Activated naive CD4-positive, alpha-beta T cell treated with anti-CD3 and anti-CD28 coated beads, Interleukin-2, amount 10 ng/mL, durations not matched to agents 7 days and 5 days (primary cell): ENCODE measurements around the gene HEMK1.

Source experiments
- CTCF ChIA-PET: fragments of 350-600 bp; sonication (Branson Sonifier 250); formaldehyde crosslinking; loops from one replicate; lab custom pipeline; 2021; ENCODE audit warnings: antibody characterized with exemption; lab: Charles Lee
- DNase-seq: peaks from one replicate; pipeline ENCODE4 v3.0.0-alpha.2; 2020
- H3K27ac Mint-ChIP-seq: one replicate; pipeline ENCODE4 v1.8.0; 2021; ENCODE audit warnings: mild to moderate bottlenecking, moderate library complexity, mixed read lengths
- H3K27me3 Mint-ChIP-seq: one replicate; pipeline ENCODE4 v1.8.0; 2021; ENCODE audit warnings: mild to moderate bottlenecking, mixed read lengths
- H3K36me3 Mint-ChIP-seq: one replicate; pipeline ENCODE4 v1.8.0; 2021; ENCODE audit warnings: mixed read lengths
- H3K4me1 Mint-ChIP-seq: one replicate; pipeline ENCODE4 v1.8.0; 2021; ENCODE audit warnings: mixed read lengths
- H3K4me3 Mint-ChIP-seq: one replicate; pipeline ENCODE4 v1.8.0; 2021; ENCODE audit warnings: mild to moderate bottlenecking, moderate library complexity, mixed read lengths
- H3K9me3 Mint-ChIP-seq: one replicate; pipeline ENCODE4 v1.8.0; 2021; ENCODE audit warnings: mixed read lengths

HEMK1 gene

GRCh38 chr3:50604110-50604621, 34.8 kb downstream of the HEMK1 start:
- Mint-ChIP-seq H3K36me3 (peaks cover 89% of the 10 kb centered on the region), H3K4me3 (peak overlapping the region; percentile 98), H3K9me3 (no peaks in the 10 kb centered on the region), H3K27ac (peak overlapping the region; percentile 99), H3K4me1 (peaks cover 70% of the 10 kb centered on the region), H3K27me3 (peaks cover 13% of the 10 kb centered on the region)
- CTCF ChIA-PET, result interaction anchor here (5.0 to 25.1 kb wide), 3 partner anchors 8 to 30 kb away, joined by 34 to 753 read pairs (median 257); partner anchors contain the start of genes C3orf18, CISH and HEMK1
- DNase-seq, result peak; percentile 23

- CTCF ChIA-PET, result interaction anchor here (0.9 to 25.1 kb wide), 4 partner anchors 7 to 31 kb away, joined by 3 to 753 read pairs (median 146); partner anchors contain the start of genes C3orf18, CISH and HEMK1
- Mint-ChIP-seq H3K4me1 (peaks cover 63% of the 10 kb centered on the region), H3K9me3 (no peaks in the 10 kb centered on the region), H3K36me3 (peaks cover 89% of the 10 kb centered on the region), H3K27me3 (peaks cover 13% of the 10 kb centered on the region), H3K27ac (peak overlapping the region; percentile 99), H3K4me3 (peak overlapping the region; percentile 98)
- DNase-seq, result peak; percentile 34
Observed at GRCh38 chr3:50604628-50605588, 35.6 kb downstream of the HEMK1 start.

- peaks cover 53% of the 10 kb centered on the region for H3K4me1 Mint-ChIP-seq
- peak; percentile 36 for DNase-seq
- peaks cover 93% of the 10 kb centered on the region for H3K36me3 Mint-ChIP-seq
- peaks cover 16% of the 10 kb centered on the region for H3K27me3 Mint-ChIP-seq
- CTCF ChIA-PET, result interaction anchor here (17.5 to 25.1 kb wide), 2 partner anchors 16 to 32 kb away, joined by 257 to 753 read pairs; partner anchors contain the start of genes C3orf18 and HEMK1
- H3K4me3 Mint-ChIP-seq, result peak overlapping the region; percentile 98
- H3K27ac Mint-ChIP-seq, result peak overlapping the region; percentile 99
- H3K9me3 Mint-ChIP-seq, result no peaks in the 10 kb centered on the region
Observed at GRCh38 chr3:50605901-50606326, 36.6 kb downstream of the HEMK1 start.

- CTCF ChIA-PET, result interaction anchor here (17.5 to 25.1 kb wide), 2 partner anchors 17 to 33 kb away, joined by 257 to 753 read pairs; partner anchors contain the start of genes C3orf18 and HEMK1
- peak; percentile 68 for DNase-seq
Observed at GRCh38 chr3:50606596-50606995, 37.3 kb downstream of the HEMK1 start.

GRCh38 chr3:50607271-50608091, 38.2 kb downstream of the HEMK1 start:
- H3K36me3 Mint-ChIP-seq, result peaks cover 96% of the 10 kb centered on the region
- CTCF ChIA-PET, result interaction anchor here (17.5 to 25.1 kb wide), 2 partner anchors 17 to 34 kb away, joined by 257 to 753 read pairs; partner anchors contain the start of genes C3orf18 and HEMK1
- peak overlapping the region; percentile 99 for H3K27ac Mint-ChIP-seq
- H3K9me3 Mint-ChIP-seq, result no peaks in the 10 kb centered on the region
- peak; percentile 66 for DNase-seq
- H3K4me1 Mint-ChIP-seq, result peaks cover 39% of the 10 kb centered on the region
- H3K4me3 Mint-ChIP-seq, result peak overlapping the region; percentile 98
- H3K27me3 Mint-ChIP-seq, result peaks cover 19% of the 10 kb centered on the region

More at GRCh38 chr3:50606596-50606995, 37.3 kb downstream of the HEMK1 start:
- H3K4me3 Mint-ChIP-seq, result peak overlapping the region; percentile 98
- no peaks in the 10 kb centered on the region for H3K9me3 Mint-ChIP-seq
- H3K36me3 Mint-ChIP-seq, result peaks cover 97% of the 10 kb centered on the region
- peak overlapping the region; percentile 99 for H3K27ac Mint-ChIP-seq
- peaks cover 15% of the 10 kb centered on the region for H3K27me3 Mint-ChIP-seq
- peaks cover 46% of the 10 kb centered on the region for H3K4me1 Mint-ChIP-seq

DNA sequence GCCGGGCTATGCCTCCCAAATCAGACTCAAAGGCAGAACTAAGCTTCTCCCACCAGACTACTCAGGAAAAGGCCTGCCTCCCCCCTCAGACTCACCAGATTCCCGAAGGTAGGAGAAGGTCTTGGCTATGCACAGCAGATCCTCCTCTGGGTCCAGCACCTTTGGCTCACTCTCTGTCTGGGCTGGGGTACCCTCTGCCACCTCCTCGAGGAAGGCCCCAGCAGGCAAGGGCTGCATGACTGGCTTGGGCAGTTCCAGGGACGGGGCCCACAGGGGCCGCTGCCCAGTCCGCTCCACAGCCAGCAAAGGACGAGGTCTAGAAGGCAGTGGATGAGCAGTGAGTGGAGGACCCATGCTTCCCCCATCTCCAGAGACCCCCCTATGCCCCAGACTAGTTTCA, 39.0 kb downstream of the HEMK1 start:
- peaks cover 31% of the 10 kb centered on the region for H3K4me1 Mint-ChIP-seq
- peak overlapping the region; percentile 99 for H3K27ac Mint-ChIP-seq
- CTCF ChIA-PET, result interaction anchor here (17.5 to 25.1 kb wide), 2 partner anchors 18 to 34 kb away, joined by 257 to 753 read pairs; partner anchors contain the start of genes C3orf18 and HEMK1

GRCh38 chr3:50609071-50609762, 39.9 kb downstream of the HEMK1 start:
- H3K4me1 Mint-ChIP-seq, result peaks cover 30% of the 10 kb centered on the region
- CTCF ChIA-PET, result interaction anchor here (1.2 to 25.1 kb wide), 6 partner anchors 7 to 63 kb away, joined by 3 to 753 read pairs (median 19); partner anchors contain the start of genes C3orf18 and HEMK1
- peaks cover 19% of the 10 kb centered on the region for H3K27me3 Mint-ChIP-seq
- H3K27ac Mint-ChIP-seq, result peak overlapping the region; percentile 99
- peak; percentile 34 for DNase-seq
- H3K9me3 Mint-ChIP-seq, result no peaks in the 10 kb centered on the region
- H3K36me3 Mint-ChIP-seq, result peaks cover 90% of the 10 kb centered on the region
- H3K4me3 Mint-ChIP-seq, result peak overlapping the region; percentile 98

More for the DNA sequence above, 39.0 kb downstream of the HEMK1 start:
- peak; percentile 26 for DNase-seq
- H3K27me3 Mint-ChIP-seq, result peaks cover 19% of the 10 kb centered on the region
- no peaks in the 10 kb centered on the region for H3K9me3 Mint-ChIP-seq
- peaks cover 92% of the 10 kb centered on the region for H3K36me3 Mint-ChIP-seq
- H3K4me3 Mint-ChIP-seq, result peak overlapping the region; percentile 98

DNA sequence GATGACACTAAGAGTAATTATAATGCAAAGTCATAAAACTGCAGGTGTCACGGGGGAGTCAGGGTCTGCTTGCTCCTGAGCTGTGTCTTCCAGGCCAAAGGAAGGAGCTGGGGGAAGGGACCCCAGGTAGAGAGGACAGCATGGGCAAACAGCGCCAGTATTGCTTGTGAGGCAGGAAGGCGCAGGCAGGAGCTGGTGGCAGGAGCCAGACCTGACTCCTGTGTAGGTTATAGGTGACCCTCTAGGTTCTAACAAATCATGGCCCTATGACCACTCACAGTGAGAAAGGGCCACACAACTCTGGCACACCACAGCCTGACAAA, 40.4 kb downstream of the HEMK1 start:
- H3K27ac Mint-ChIP-seq, result peak overlapping the region; percentile 99
- peaks cover 88% of the 10 kb centered on the region for H3K36me3 Mint-ChIP-seq
- CTCF ChIA-PET, result interaction anchor here (1.2 to 25.1 kb wide), 6 partner anchors 8 to 63 kb away, joined by 3 to 753 read pairs (median 19); partner anchors contain the start of genes C3orf18 and HEMK1
- H3K4me1 Mint-ChIP-seq, result peaks cover 30% of the 10 kb centered on the region
- peaks cover 19% of the 10 kb centered on the region for H3K27me3 Mint-ChIP-seq
- H3K9me3 Mint-ChIP-seq, result no peaks in the 10 kb centered on the region
- peak overlapping the region; percentile 98 for H3K4me3 Mint-ChIP-seq
- DNase-seq, result peak; percentile 58

- Mint-ChIP-seq H3K9me3 (no peaks in the 10 kb centered on the region), H3K27me3 (peaks cover 19% of the 10 kb centered on the region), H3K36me3 (peaks cover 83% of the 10 kb centered on the region), H3K4me3 (peak overlapping the region; percentile 98), H3K27ac (peak overlapping the region; percentile 99), H3K4me1 (peaks cover 29% of the 10 kb centered on the region)
- peak; percentile 77 for DNase-seq
- CTCF ChIA-PET, result interaction anchor here (0.7 to 25.1 kb wide), 6 partner anchors 8 to 62 kb away, joined by 3 to 753 read pairs (median 18); partner anchors contain the start of genes C3orf18 and HEMK1
Observed at GRCh38 chr3:50610181-50610971, 41.1 kb downstream of the HEMK1 start.

GRCh38 chr3:50610992-50611463, 41.7 kb downstream of the HEMK1 start:
- Mint-ChIP-seq H3K4me1 (peaks cover 29% of the 10 kb centered on the region), H3K27me3 (peaks cover 19% of the 10 kb centered on the region), H3K4me3 (peak overlapping the region; percentile 98), H3K9me3 (no peaks in the 10 kb centered on the region), H3K36me3 (peaks cover 78% of the 10 kb centered on the region), H3K27ac (peak overlapping the region; percentile 99)
- no peak for DNase-seq
- CTCF ChIA-PET, result interaction anchor here (0.7 to 25.1 kb wide), 7 partner anchors 8 to 66 kb away, joined by 3 to 753 read pairs (median 3); partner anchors contain the start of genes C3orf18 and HEMK1

GRCh38 chr3:50611464-50612233, 42.3 kb downstream of the HEMK1 start, which contains the start of gene CISH:
Gene CISH, minus strand, starts transcription at chr3:50611774. Its CDS starts 124 bp downstream, at chr3:50611650.
- H3K4me3 Mint-ChIP-seq, result peak within 1 kb of the TSS; percentile 98
- H3K27ac Mint-ChIP-seq, result peak within 1 kb of the TSS; percentile 99
- H3K27me3 Mint-ChIP-seq, result peaks cover 19% of the 10 kb centered on the region
- H3K4me1 Mint-ChIP-seq, result peaks cover 33% of the 10 kb centered on the region
- H3K9me3 Mint-ChIP-seq, result no peaks in the 10 kb centered on the region
- H3K36me3 Mint-ChIP-seq, result peaks cover 78% of the 10 kb centered on the region
- peak; percentile 99 for DNase-seq
- CTCF ChIA-PET, result interaction anchor here (0.7 to 25.1 kb wide), 6 partner anchors 8 to 70 kb away, joined by 3 to 753 read pairs (median 18); partner anchors contain the start of genes C3orf18 and HEMK1
